H1 (cell line): ENCODE results near the gene SCN2B.

ENCODE experiments used
- CHD1 ChIP-seq: IDR thresholded peaks from 2 replicates; pipeline ENCODE4 v1.6.1; 2012; ENCODE audit warnings: low read depth, low read length, improper control_type of control experiment
- CTCF ChIP-seq, 3 experiments: IDR thresholded peaks; 1 replicate in 2 of 3; 2 replicates in 1 of 3; pipeline versions ENCODE4 v1.5.1 to v1.6.1; 2011; ENCODE audit warnings: low read length in 3 of 3, mild to moderate bottlenecking in 3 of 3, inconsistent platforms in 2 of 3, low read depth in 1 of 3, moderate library complexity in 1 of 3; ENCODE audit not compliant: insufficient read depth in 1 of 3; ENCODE audit errors: control extremely low read depth in 1 of 3
- EGR1 ChIP-seq: IDR thresholded peaks from 2 replicates; pipeline ENCODE4 v1.6.1; 2011; ENCODE audit warnings: low read depth, low read length, borderline replicate concordance
- EP300 ChIP-seq, 2 experiments: IDR thresholded peaks; 1 replicate in 1 of 2; 2 replicates in 1 of 2; pipeline ENCODE4 v1.6.1; 2011 to 2012; ENCODE audit warnings: low read depth in 2 of 2, low read length in 2 of 2, mild to moderate bottlenecking in 2 of 2, borderline replicate concordance in 1 of 2, inconsistent platforms in 1 of 2, moderate library complexity in 1 of 2
- FOSL1 ChIP-seq: IDR thresholded peaks from 2 replicates; pipeline ENCODE4 v1.6.1; 2011; ENCODE audit warnings: mild to moderate bottlenecking, low read depth, low read length, moderate library complexity; ENCODE audit not compliant: insufficient read depth
- JUND ChIP-seq: IDR thresholded peaks from 2 replicates; pipeline ENCODE4 v1.6.1; 2011; ENCODE audit warnings: mild to moderate bottlenecking, improper control_type of control experiment, low read length
- POLR2AphosphoS5 ChIP-seq: IDR thresholded peaks from 2 replicates; pipeline ENCODE4 v1.6.1; 2011; ENCODE audit warnings: low read depth, low read length
- RXRA ChIP-seq: IDR thresholded peaks from 2 replicates; pipeline ENCODE4 v1.6.1; 2011; ENCODE audit warnings: low read depth, mild to moderate bottlenecking, low read length, moderate library complexity; ENCODE audit not compliant: insufficient read depth

GRCh38 chr11:118149493-118149892, 26.9 kb downstream of the SCN2B start:
- TF ChIP-seq RXRA: no peak
- no peak for TF ChIP-seq CTCF (IDR thresholded peaks at IDR 0.05; ENCODE audit: control extremely low read depth in 1 of 3, insufficient read depth in 1 of 3, low read depth in 1 of 3, low read length in 3 of 3)
- TF ChIP-seq EGR1: no peak
- TF ChIP-seq POLR2AphosphoS5: no peak
- TF ChIP-seq EP300 (IDR thresholded peaks at IDR 0.05; ENCODE audit: borderline replicate concordance in 1 of 2, low read depth in 2 of 2, low read length in 2 of 2): no peak
- no peak for TF ChIP-seq CHD1
- TF ChIP-seq FOSL1: no peak
- no peak for TF ChIP-seq JUND
